ENCODE measurements around the gene CD5L.

DNA sequence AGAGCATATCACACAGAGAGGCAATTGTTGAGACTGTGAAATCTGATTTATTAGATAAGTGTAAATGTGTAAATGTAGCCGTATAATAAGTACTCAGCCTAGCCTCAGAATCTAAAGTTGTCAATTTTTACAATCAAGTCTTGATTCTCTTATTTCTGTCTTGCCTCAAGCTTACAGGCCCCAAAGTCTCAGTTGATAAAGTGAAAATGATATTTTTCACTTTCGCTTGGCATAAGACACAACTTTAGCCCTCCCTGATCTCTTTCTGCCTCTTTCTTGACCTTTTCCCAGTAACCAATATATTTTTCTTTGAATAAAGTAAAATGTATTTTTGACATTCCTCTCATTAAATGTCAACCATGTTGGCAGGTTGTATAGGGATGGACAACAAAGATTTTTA lies 10.7 kb downstream of the CD5L start:
- TF ChIP-seq, protein P1, sequence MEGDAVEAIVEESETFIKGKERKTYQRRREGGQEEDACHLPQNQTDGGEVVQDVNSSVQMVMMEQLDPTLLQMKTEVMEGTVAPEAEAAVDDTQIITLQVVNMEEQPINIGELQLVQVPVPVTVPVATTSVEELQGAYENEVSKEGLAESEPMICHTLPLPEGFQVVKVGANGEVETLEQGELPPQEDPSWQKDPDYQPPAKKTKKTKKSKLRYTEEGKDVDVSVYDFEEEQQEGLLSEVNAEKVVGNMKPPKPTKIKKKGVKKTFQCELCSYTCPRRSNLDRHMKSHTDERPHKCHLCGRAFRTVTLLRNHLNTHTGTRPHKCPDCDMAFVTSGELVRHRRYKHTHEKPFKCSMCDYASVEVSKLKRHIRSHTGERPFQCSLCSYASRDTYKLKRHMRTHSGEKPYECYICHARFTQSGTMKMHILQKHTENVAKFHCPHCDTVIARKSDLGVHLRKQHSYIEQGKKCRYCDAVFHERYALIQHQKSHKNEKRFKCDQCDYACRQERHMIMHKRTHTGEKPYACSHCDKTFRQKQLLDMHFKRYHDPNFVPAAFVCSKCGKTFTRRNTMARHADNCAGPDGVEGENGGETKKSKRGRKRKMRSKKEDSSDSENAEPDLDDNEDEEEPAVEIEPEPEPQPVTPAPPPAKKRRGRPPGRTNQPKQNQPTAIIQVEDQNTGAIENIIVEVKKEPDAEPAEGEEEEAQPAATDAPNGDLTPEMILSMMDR (conservative IDR thresholded peaks at IDR 0.05), result no peak
- TF ChIP-seq EZH2 (IDR thresholded peaks at IDR 0.05; ENCODE audit: low read depth), result no peak
